H1 (cell line): ENCODE results near the gene MIF4GD. TPM values are rescaled to one million over a fixed set of nuclear protein-coding genes. Genes with fewer than 3 reads are reported as not detected.

Experiments
- CTCF ChIA-PET: fragments of 300-600 bp; sonication (Branson Sonifier 250); formaldehyde crosslinking; loops from one replicate; lab custom pipeline; 2021; ENCODE audit not compliant: partially characterized antibody; lab: Charles Lee
- POLR2A ChIA-PET: fragments of 300-600 bp; sonication (Branson Sonifier 250); formaldehyde crosslinking; loops from one replicate; lab custom pipeline; 2021; ENCODE audit warnings: inconsistent platforms; ENCODE audit not compliant: partially characterized antibody; lab: Charles Lee
- DNase-seq, 2 experiments: peaks; one replicate each; pipeline versions ENCODE4 v3.0.0 to v3.0.0-alpha.2; 2010 to 2022; ENCODE audit warnings: low spot score in 2 of 2, low read depth in 1 of 2, mixed read lengths in 1 of 2
- FAIRE-seq: peaks from 2 replicates; lab custom pipeline; 2011; peaks lifted over from hg19 to GRCh38; lab: Jason Lieb, UNC
- H2AFZ ChIP-seq: 2 replicates; pipeline ENCODE4 v1.8.1; 2012; ENCODE audit warnings: low read length, inconsistent platforms
- H2AK5ac ChIP-seq: 2 replicates; pipeline ENCODE4 v1.6.1; 2013; ENCODE audit warnings: low read depth, low read length
- H2BK120ac ChIP-seq: replicated peaks from 2 replicates; pipeline ENCODE3; 2013; ENCODE audit warnings: low read depth, low read length, inconsistent platforms
- H2BK12ac ChIP-seq: 2 replicates; pipeline ENCODE4 v1.6.1; 2013; ENCODE audit warnings: low read depth, low read length
- H2BK15ac ChIP-seq: 2 replicates; pipeline ENCODE4 v1.6.1; 2013; ENCODE audit warnings: low read length
- H2BK20ac ChIP-seq: 2 replicates; pipeline ENCODE4 v1.6.1; 2013; ENCODE audit warnings: low read length
- H2BK5ac ChIP-seq: 2 replicates; pipeline ENCODE4 v1.6.1; 2013; ENCODE audit warnings: low read depth, low read length
- H3K14ac ChIP-seq: 2 replicates; pipeline ENCODE4 v1.6.1; 2013; ENCODE audit warnings: inconsistent platforms; ENCODE audit not compliant: insufficient read length
- H3K18ac ChIP-seq: 2 replicates; pipeline ENCODE4 v1.6.1; 2013; ENCODE audit warnings: low read length; ENCODE audit errors: extremely low read depth
- H3K23ac ChIP-seq: 2 replicates; pipeline ENCODE4 v1.6.1; 2013; ENCODE audit warnings: inconsistent platforms; ENCODE audit not compliant: insufficient read length
- H3K23me2 ChIP-seq: 2 replicates; pipeline ENCODE4 v1.6.1; 2013; ENCODE audit warnings: low read depth, low read length
- H3K27ac ChIP-seq: 2 replicates; pipeline ENCODE4 v1.6.1; 2011; ENCODE audit warnings: low read depth, low read length, inconsistent platforms
- H3K27me3 ChIP-seq, 4 experiments: replicated peaks in 1 of 4; 1 replicate in 1 of 4; 2 replicates in 3 of 4; pipeline versions ENCODE4 v1.6.1 to v1.8.1; 2011 to 2013; ENCODE audit warnings: low read length in 3 of 4, mild to moderate bottlenecking in 3 of 4, inconsistent platforms in 2 of 4, mixed read lengths in 2 of 4, moderate library complexity in 1 of 4; ENCODE audit not compliant: control insufficient read depth in 3 of 4, insufficient read depth in 3 of 4; ENCODE audit errors: extremely low read depth in 1 of 4
- H3K36me3 ChIP-seq, 4 experiments: 2 replicates each; pipeline versions ENCODE4 v1.6.1 to v1.8.1; 2011 to 2013; ENCODE audit warnings: mild to moderate bottlenecking in 4 of 4, low read length in 3 of 4, moderate library complexity in 2 of 4, control low read depth in 1 of 4, inconsistent platforms in 1 of 4; ENCODE audit not compliant: insufficient read depth in 4 of 4, control insufficient read depth in 2 of 4
- H3K4ac ChIP-seq: replicated peaks from 2 replicates; pipeline ENCODE3; 2013; ENCODE audit warnings: low read length, low read depth, mixed read lengths, inconsistent platforms; ENCODE audit not compliant: insufficient read length
- H3K4me1 ChIP-seq, 4 experiments: replicated peaks in 1 of 4; 1 replicate in 1 of 4; 2 replicates in 3 of 4; pipeline versions ENCODE4 v1.6.1 to v1.8.1; 2011 to 2013; ENCODE audit warnings: low read length in 3 of 4, inconsistent platforms in 2 of 4, mixed read lengths in 1 of 4; ENCODE audit not compliant: insufficient read depth in 4 of 4, control insufficient read depth in 3 of 4
- H3K4me2 ChIP-seq, 2 experiments: 2 replicates each; pipeline versions ENCODE4 v1.6.1 to v1.8.1; 2011 to 2013; ENCODE audit warnings: low read depth in 2 of 2, low read length in 2 of 2, control low read depth in 1 of 2, inconsistent platforms in 1 of 2, mild to moderate bottlenecking in 1 of 2; ENCODE audit not compliant: insufficient read depth in 1 of 2
- H3K4me3 ChIP-seq, 4 experiments: fragments of 200-600, 300-600 bp in 1 of 4; sonication (generic), shearing (Covaris generic), sonication (Bioruptor Twin) in 1 of 4; 2 replicates each; pipeline versions ENCODE4 v1.5.1 to v1.8.1; 2011 to 2016; ENCODE audit warnings: low read length in 4 of 4, low read depth in 3 of 4, control low read depth in 2 of 4, inconsistent platforms in 2 of 4, mild to moderate bottlenecking in 2 of 4, mixed read lengths in 1 of 4, moderate library complexity in 1 of 4; ENCODE audit not compliant: insufficient read depth in 2 of 4; ENCODE audit errors: extremely low read depth in 1 of 4
- H3K56ac ChIP-seq: replicated peaks from 2 replicates; pipeline ENCODE3; 2013; ENCODE audit warnings: low read depth, mild to moderate bottlenecking, mixed read lengths, low read length, inconsistent platforms; ENCODE audit not compliant: insufficient read length
- H3K79me1 ChIP-seq: 2 replicates; pipeline ENCODE4 v1.6.1; 2013; ENCODE audit warnings: low read depth, low read length, control low read depth
- H3K79me2 ChIP-seq, 2 experiments: 2 replicates each; pipeline versions ENCODE4 v1.6.1 to v1.8.1; 2012 to 2013; ENCODE audit warnings: low read length in 2 of 2, mild to moderate bottlenecking in 2 of 2, inconsistent platforms in 1 of 2; ENCODE audit not compliant: insufficient read depth in 2 of 2, control insufficient read depth in 1 of 2
- H3K9ac ChIP-seq, 4 experiments: replicated peaks in 1 of 4; 1 replicate in 1 of 4; 2 replicates in 3 of 4; pipeline versions ENCODE4 v1.6.1 to v1.8.1; 2011 to 2013; ENCODE audit warnings: low read depth in 3 of 4, low read length in 3 of 4, control low read depth in 2 of 4, mild to moderate bottlenecking in 2 of 4, moderate library complexity in 2 of 4, inconsistent platforms in 1 of 4; ENCODE audit errors: extremely low read depth in 1 of 4
- H3K9me3 ChIP-seq, 2 experiments: 2 replicates each; pipeline versions ENCODE4 v1.6.1 to v1.8.1; 2012 to 2013; ENCODE audit warnings: mild to moderate bottlenecking in 2 of 2, moderate library complexity in 2 of 2, control low read depth in 1 of 2, inconsistent platforms in 1 of 2, low read depth in 1 of 2, low read length in 1 of 2, mixed read lengths in 1 of 2; ENCODE audit not compliant: insufficient read depth in 2 of 2
- H4K20me1 ChIP-seq, 2 experiments: replicated peaks in 1 of 2; 2 replicates each; pipeline versions ENCODE3 to v1.8.1; 2011 to 2013; ENCODE audit warnings: inconsistent platforms in 2 of 2, low read length in 2 of 2, mild to moderate bottlenecking in 1 of 2; ENCODE audit not compliant: insufficient read depth in 2 of 2, control insufficient read depth in 1 of 2
- H4K5ac ChIP-seq: 2 replicates; pipeline ENCODE4 v1.6.1; 2013; ENCODE audit warnings: low read length, low read depth, mixed read lengths, inconsistent platforms; ENCODE audit not compliant: insufficient read length
- H4K8ac ChIP-seq: 2 replicates; pipeline ENCODE4 v1.8.0; 2013; ENCODE audit warnings: mild to moderate bottlenecking, moderate library complexity, low read length, inconsistent platforms; ENCODE audit not compliant: insufficient read depth; ENCODE audit errors: extremely low read depth
- H4K91ac ChIP-seq: replicated peaks from 2 replicates; pipeline ENCODE3; 2013; ENCODE audit warnings: low read length, mixed read lengths, inconsistent platforms; ENCODE audit not compliant: insufficient read length
- ASH2L ChIP-seq: fragments of 200-600, 300-600 bp; sonication (generic); IDR thresholded peaks from one replicate; pipeline ENCODE4 v1.7.1; 2017; ENCODE audit warnings: low read length
- CBX8 ChIP-seq: fragments of 300-800, 300-1000 bp; sonication (generic); IDR thresholded peaks from 2 replicates; pipeline ENCODE4 v1.7.1; 2016; ENCODE audit warnings: low read depth, low read length, borderline replicate concordance
- WGBS, 2 experiments: shearing (Covaris generic) in 1 of 2; methylation state at CpG; one replicate each; pipeline versions ENCODE4 v1.1.6 to v1.1.7; 2013 to 2015; ENCODE audit warnings: low lambda C conversion rate in 2 of 2, mixed read lengths in 2 of 2, inconsistent platforms in 1 of 2, low coverage in 1 of 2, missing lambda C conversion rate in 1 of 2; ENCODE audit not compliant: insufficient replicate concordance in 2 of 2, insufficient coverage in 1 of 2, insufficient read length in 1 of 2; ENCODE audit errors: extremely low coverage in 1 of 2, missing lambda C conversion rate in 1 of 2; 5-methylcytosine and 5-hydroxymethylcytosine counted together
- polyA plus RNA-seq, 7 experiments: library from polyadenylated mRNA; depleted of rRNA in 3 of 7; stranded (reverse) in 5 of 7; unstranded in 2 of 7; fragments of >200 nt in 5 of 7; fragments of 200-250 nt in 2 of 7; gene quantifications; 1 replicate in 5 of 7; 2 replicates in 1 of 7; 4 replicates in 1 of 7; pipeline versions ENCODE4 v1.2.1 to v1.2.3, GENCODE V29; 2011 to 2013; ENCODE audit warnings: missing spikeins in 2 of 7, mixed read lengths in 2 of 7
- total RNA-seq: library from RNA; stranded (reverse); fragmentation: NEBNext Ultra II Directional; extraction: Animal tissue kit (Norgen Biotek cat#: 25700); gene quantifications from 2 replicates; pipeline ENCODE4 v1.2.1, GENCODE V29; 2021
- TF ChIP-seq, protein P1 (sequence below): IDR thresholded peaks from 2 replicates; pipeline ENCODE4 v1.6.1; 2012; ENCODE audit warnings: inconsistent platforms

MIF4GD gene
- total and polyA plus RNA-seq, 2 of the 8 experiments (the other 6 are each of a cell fraction or from before 2014, with no cell fraction given): 16.1 to 51.1 TPM

DNA sequence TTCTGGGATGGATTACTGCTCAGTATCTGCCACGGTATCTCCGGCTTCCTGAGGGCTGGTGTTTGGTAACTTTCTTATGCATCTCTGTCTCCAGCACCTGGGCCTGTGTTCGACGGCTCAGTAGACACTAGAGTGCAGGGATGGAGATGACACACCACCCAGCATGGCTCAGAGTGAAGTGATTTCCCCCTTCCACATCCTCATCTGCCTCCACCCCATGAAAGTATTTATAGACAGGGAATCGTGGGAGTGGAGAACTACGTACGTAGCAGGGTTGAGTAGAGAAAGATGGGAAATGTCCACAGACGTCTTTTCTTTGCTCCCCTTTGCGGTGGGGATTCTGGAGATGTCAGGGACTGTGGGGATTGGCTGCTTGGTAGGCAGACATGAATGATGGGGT lies 30.0 kb upstream of the MIF4GD start:
- Histone ChIP-seq H4K20me1 (no peaks in the 10 kb centered on the region), H4K8ac (no peak overlapping the region), H2BK5ac (no peak overlapping the region), H3K79me2 (no peaks in the 10 kb centered on the region), H2AK5ac (no peak overlapping the region), H3K9me3 (no peaks in the 10 kb centered on the region), H2BK12ac (no peak overlapping the region), H3K4me2 (no peak overlapping the region), H3K79me1 (no peaks in the 10 kb centered on the region), H4K91ac (no peak overlapping the region), H3K36me3 (no peaks in the 10 kb centered on the region), H3K23ac (no peak overlapping the region), H3K56ac (no peak overlapping the region), H2BK15ac (no peak overlapping the region), H3K23me2 (no peaks in the 10 kb centered on the region), H4K5ac (no peak overlapping the region), H3K14ac (no peak overlapping the region), H3K9ac (no peak overlapping the region), H3K4me3 (no peak overlapping the region), H2AFZ (no peak overlapping the region), H2BK120ac (no peak overlapping the region), H3K18ac (no peak overlapping the region), H2BK20ac (no peak overlapping the region), H3K4me1 (no peaks in the 10 kb centered on the region), H3K27ac (no peak overlapping the region), H3K27me3 (no peaks in the 10 kb centered on the region), H3K4ac (no peak overlapping the region)
- FAIRE-seq: no peak
- ChIA-PET POLR2A (interaction anchor here (1.3 kb wide), 1 partner anchor 39 kb away, joined by 3 read pairs; the partner anchor contains the start of genes GGA3 and MRPS7), CTCF (interaction anchor here (0.6 to 1.1 kb wide), 3 partner anchors 12 to 54 kb away, joined by 3 read pairs; partner anchors contain the start of gene SLC25A19)
- DNase-seq: no peak
- 90% methylated on average over 9 of the region's 9 CpGs; no CpG with 5 or more reads in 1 of the 2 experiments for WGBS, 2 experiments
- TF ChIP-seq CBX8 (no peak), ASH2L (no peak)
- TF ChIP-seq, protein P1, sequence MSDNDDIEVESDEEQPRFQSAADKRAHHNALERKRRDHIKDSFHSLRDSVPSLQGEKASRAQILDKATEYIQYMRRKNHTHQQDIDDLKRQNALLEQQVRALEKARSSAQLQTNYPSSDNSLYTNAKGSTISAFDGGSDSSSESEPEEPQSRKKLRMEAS: no peak
